ENCODE measurements around the gene HGF. TPM values are rescaled to one million over a fixed set of nuclear protein-coding genes. Genes with fewer than 3 reads are reported as not detected.

The HGF gene
- total and polyA plus RNA-seq, 3 experiments from 2014 or later, result not detected

DNA sequence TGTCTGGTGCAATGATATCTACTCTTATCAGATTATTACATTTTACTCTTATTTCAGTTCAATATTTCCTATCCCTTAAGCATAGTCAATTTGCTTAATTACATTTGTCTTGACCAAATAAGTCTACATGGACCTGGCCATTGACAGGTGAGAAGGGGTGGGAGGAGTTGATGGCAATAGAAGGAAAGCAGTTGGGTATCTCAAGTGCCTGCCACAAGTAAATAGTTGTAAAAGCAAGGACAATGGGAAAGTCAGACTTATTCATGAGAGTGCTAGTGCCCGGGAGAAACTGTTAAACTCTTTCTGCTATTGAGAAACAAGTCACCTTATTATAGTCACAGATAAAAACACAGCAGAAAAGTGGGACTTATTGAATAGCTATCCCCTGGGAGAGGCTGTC lies 32.4 kb upstream of the HGF start:
- Histone ChIP-seq H3K4me3 (ENCODE audit: low read length) (no peak overlapping the region), H3K36me3 (ENCODE audit: insufficient read depth, low read length) (no peaks in the 10 kb centered on the region), H3K27me3 (ENCODE audit: insufficient read depth, low read length, poor library complexity, severe bottlenecking) (no peaks in the 10 kb centered on the region), H3K27ac (ENCODE audit: low read depth, low read length) (no peak overlapping the region), H3K4me1 (ENCODE audit: insufficient read depth, low read length) (no peaks in the 10 kb centered on the region), H3K9me3 (ENCODE audit: low read length) (no peaks in the 10 kb centered on the region)
- Mint-ChIP-seq H3K27me3 (no peaks in the 10 kb centered on the region), H3K4me3 (no peak overlapping the region), H3K27ac (no peak overlapping the region), H3K9me3 (peaks cover 3 to 21% (median 6%) of the 10 kb centered on the region in 5 donors), H3K4me1 (no peaks in the 10 kb centered on the region), H3K36me3 (no peaks in the 10 kb centered on the region)
- CTCF ChIA-PET, result no interaction called here
- DNase-seq, result no peak
- POLR2A ChIA-PET, result no interaction called here

- DNase-seq, result no peak
- Histone ChIP-seq H3K4me1 (ENCODE audit: insufficient read depth, low read length) (no peaks in the 10 kb centered on the region), H3K27me3 (ENCODE audit: insufficient read depth, low read length, poor library complexity, severe bottlenecking) (no peaks in the 10 kb centered on the region), H3K36me3 (ENCODE audit: insufficient read depth, low read length) (no peaks in the 10 kb centered on the region), H3K27ac (ENCODE audit: low read depth, low read length) (no peak overlapping the region), H3K4me3 (ENCODE audit: low read length) (no peak overlapping the region), H3K9me3 (ENCODE audit: low read length) (no peaks in the 10 kb centered on the region)
- Mint-ChIP-seq H3K4me3 (no peak overlapping the region), H3K36me3 (no peaks in the 10 kb centered on the region), H3K27ac (no peak overlapping the region), H3K4me1 (no peaks in the 10 kb centered on the region), H3K27me3 (no peaks in the 10 kb centered on the region), H3K9me3 (peaks cover 3 to 21% (median 6%) of the 10 kb centered on the region in 5 donors)
- POLR2A ChIA-PET, result no interaction called here
- CTCF ChIA-PET, result interaction anchor here (1.1 kb wide), 1 partner anchor 715 kb away, joined by 3 read pairs; no protein-coding TSS in a partner anchor
Observed at GRCh38 chr7:81801532-81801931, 31.7 kb upstream of the HGF start.

- Histone ChIP-seq H3K27ac (ENCODE audit: low read depth, low read length) (no peak overlapping the region), H3K4me3 (ENCODE audit: low read length) (no peak overlapping the region), H3K36me3 (ENCODE audit: insufficient read depth, low read length) (no peaks in the 10 kb centered on the region), H3K9me3 (ENCODE audit: low read length) (no peaks in the 10 kb centered on the region), H3K27me3 (ENCODE audit: insufficient read depth, low read length, poor library complexity, severe bottlenecking) (no peaks in the 10 kb centered on the region), H3K4me1 (ENCODE audit: insufficient read depth, low read length) (no peaks in the 10 kb centered on the region)
- no peaks in the 10 kb centered on the region for H3K4me1 Mint-ChIP-seq
- ChIA-PET POLR2A (no interaction called here), CTCF (no interaction called here)
- H3K36me3 Mint-ChIP-seq, result no peaks in the 10 kb centered on the region
- H3K27ac Mint-ChIP-seq, result no peak overlapping the region
- peaks cover 4 to 29% (median 10%) of the 10 kb centered on the region in 5 donors for H3K9me3 Mint-ChIP-seq
- no peak for DNase-seq
- H3K27me3 Mint-ChIP-seq, result no peaks in the 10 kb centered on the region
- H3K4me3 Mint-ChIP-seq, result no peak overlapping the region
Observed at GRCh38 chr7:81791568-81792518, 22.0 kb upstream of the HGF start.

- Mint-ChIP-seq H3K4me1 (no peaks in the 10 kb centered on the region), H3K36me3 (no peaks in the 10 kb centered on the region), H3K27ac (no peak overlapping the region), H3K4me3 (no peak overlapping the region), H3K9me3 (peaks cover 4 to 29% (median 10%) of the 10 kb centered on the region in 5 donors), H3K27me3 (no peaks in the 10 kb centered on the region)
- Histone ChIP-seq H3K27ac (ENCODE audit: low read depth, low read length) (no peak overlapping the region), H3K36me3 (ENCODE audit: insufficient read depth, low read length) (no peaks in the 10 kb centered on the region), H3K4me3 (ENCODE audit: low read length) (no peak overlapping the region), H3K27me3 (ENCODE audit: insufficient read depth, low read length, poor library complexity, severe bottlenecking) (no peaks in the 10 kb centered on the region), H3K9me3 (ENCODE audit: low read length) (no peaks in the 10 kb centered on the region), H3K4me1 (ENCODE audit: insufficient read depth, low read length) (no peaks in the 10 kb centered on the region)
- CTCF ChIA-PET, result no interaction called here
- DNase-seq, result no peak
- POLR2A ChIA-PET, result no interaction called here
Observed at GRCh38 chr7:81790686-81791085, 20.8 kb upstream of the HGF start.

GRCh38 chr7:81790120-81790500 lies 20.3 kb upstream of the HGF start:
- Mint-ChIP-seq H3K36me3 (no peaks in the 10 kb centered on the region), H3K27ac (no peak overlapping the region), H3K4me3 (no peak overlapping the region), H3K9me3 (peaks cover 4 to 29% (median 10%) of the 10 kb centered on the region in 5 donors), H3K4me1 (no peaks in the 10 kb centered on the region), H3K27me3 (no peaks in the 10 kb centered on the region)
- CTCF ChIA-PET, result no interaction called here
- H3K9me3 ChIP-seq (ENCODE audit: low read length), result no peaks in the 10 kb centered on the region
- no peaks in the 10 kb centered on the region for H3K27me3 ChIP-seq (ENCODE audit: insufficient read depth, low read length, poor library complexity, severe bottlenecking)
- POLR2A ChIA-PET, result no interaction called here
- no peak overlapping the region for H3K4me3 ChIP-seq (ENCODE audit: low read length)
- DNase-seq, result no peak
- no peaks in the 10 kb centered on the region for H3K36me3 ChIP-seq (ENCODE audit: insufficient read depth, low read length)
- H3K4me1 ChIP-seq (ENCODE audit: insufficient read depth, low read length), result no peaks in the 10 kb centered on the region
- H3K27ac ChIP-seq (ENCODE audit: low read depth, low read length), result no peak overlapping the region

DNA sequence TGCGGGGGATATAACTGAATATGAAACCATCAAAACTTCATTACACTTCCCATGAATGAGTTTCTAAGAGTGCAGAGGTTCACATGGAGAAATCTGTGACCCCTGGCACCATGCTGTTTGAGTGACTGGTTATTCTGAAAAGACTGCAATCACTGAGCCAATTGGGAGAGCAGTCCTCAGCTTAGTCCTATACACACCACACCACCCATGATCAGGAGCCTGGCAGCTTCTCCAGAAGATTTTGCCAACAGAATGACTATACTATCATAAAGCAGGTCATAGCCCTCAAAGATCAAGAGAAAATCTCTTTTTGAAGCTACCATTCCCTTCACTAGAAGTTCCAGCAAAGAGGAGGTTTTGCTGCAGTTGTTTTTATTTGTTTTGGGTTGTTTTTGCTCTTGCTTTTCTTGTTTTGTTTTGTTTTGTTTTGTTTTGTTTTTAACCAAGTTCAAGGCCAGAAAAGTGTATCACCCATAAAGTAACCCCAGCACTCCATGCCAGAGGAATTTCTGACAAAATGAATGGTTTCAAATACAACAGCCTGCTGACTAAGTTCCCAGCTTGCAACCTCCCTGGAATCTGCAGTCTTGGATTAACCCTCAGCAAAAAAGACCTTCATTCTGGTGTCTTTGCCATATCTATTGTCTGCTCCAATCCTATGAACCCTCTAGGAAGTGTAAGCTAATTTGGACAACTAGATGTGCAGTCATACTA lies 19.7 kb upstream of the HGF start:
- no peak overlapping the region for H3K27ac ChIP-seq (ENCODE audit: low read depth, low read length)
- H3K4me3 Mint-ChIP-seq, result no peak overlapping the region

GRCh38 chr7:81788246-81788645 lies 18.4 kb upstream of the HGF start:
- H3K9me3 Mint-ChIP-seq, result peaks cover 4 to 21% (median 8%) of the 10 kb centered on the region in 5 donors
- no peak overlapping the region for H3K4me3 Mint-ChIP-seq
- H3K9me3 ChIP-seq (ENCODE audit: low read length), result no peaks in the 10 kb centered on the region
- H3K4me3 ChIP-seq (ENCODE audit: low read length), result no peak overlapping the region
- DNase-seq, result no peak
- H3K4me1 ChIP-seq (ENCODE audit: insufficient read depth, low read length), result no peaks in the 10 kb centered on the region
- no peaks in the 10 kb centered on the region for H3K36me3 ChIP-seq (ENCODE audit: insufficient read depth, low read length)
- H3K4me1 Mint-ChIP-seq, result no peaks in the 10 kb centered on the region
- ChIA-PET POLR2A (no interaction called here), CTCF (no interaction called here)
- H3K27me3 ChIP-seq (ENCODE audit: insufficient read depth, low read length, poor library complexity, severe bottlenecking), result no peaks in the 10 kb centered on the region
- H3K36me3 Mint-ChIP-seq, result no peaks in the 10 kb centered on the region
- H3K27me3 Mint-ChIP-seq, result no peaks in the 10 kb centered on the region
- no peak overlapping the region for H3K27ac ChIP-seq (ENCODE audit: low read depth, low read length)
- H3K27ac Mint-ChIP-seq, result no peak overlapping the region

More for the DNA sequence above, 19.7 kb upstream of the HGF start:
- ChIA-PET CTCF (no interaction called here), POLR2A (no interaction called here)
- Histone ChIP-seq H3K4me3 (ENCODE audit: low read length) (no peak overlapping the region), H3K4me1 (ENCODE audit: insufficient read depth, low read length) (no peaks in the 10 kb centered on the region), H3K27me3 (ENCODE audit: insufficient read depth, low read length, poor library complexity, severe bottlenecking) (no peaks in the 10 kb centered on the region), H3K36me3 (ENCODE audit: insufficient read depth, low read length) (no peaks in the 10 kb centered on the region), H3K9me3 (ENCODE audit: low read length) (no peaks in the 10 kb centered on the region)
- H3K27ac Mint-ChIP-seq, result no peak overlapping the region
- H3K9me3 Mint-ChIP-seq, result peaks cover 4 to 29% (median 8%) of the 10 kb centered on the region in 5 donors
- H3K4me1 Mint-ChIP-seq, result no peaks in the 10 kb centered on the region
- H3K27me3 Mint-ChIP-seq, result no peaks in the 10 kb centered on the region
- DNase-seq, result no peak
- H3K36me3 Mint-ChIP-seq, result no peaks in the 10 kb centered on the region

- peaks cover 0 to 13% (median 2%) of the 10 kb centered on the region in 5 donors for H3K9me3 Mint-ChIP-seq
- no peak overlapping the region for H3K27ac Mint-ChIP-seq
- no peaks in the 10 kb centered on the region for H3K36me3 Mint-ChIP-seq
- Histone ChIP-seq H3K27ac (ENCODE audit: low read depth, low read length) (no peak overlapping the region), H3K27me3 (ENCODE audit: insufficient read depth, low read length, poor library complexity, severe bottlenecking) (no peaks in the 10 kb centered on the region), H3K4me1 (ENCODE audit: insufficient read depth, low read length) (no peaks in the 10 kb centered on the region), H3K4me3 (ENCODE audit: low read length) (no peak overlapping the region), H3K36me3 (ENCODE audit: insufficient read depth, low read length) (no peaks in the 10 kb centered on the region), H3K9me3 (ENCODE audit: low read length) (no peaks in the 10 kb centered on the region)
- CTCF ChIA-PET, result no interaction called here
- no peak overlapping the region for H3K4me3 Mint-ChIP-seq
- POLR2A ChIA-PET, result no interaction called here
- no peaks in the 10 kb centered on the region for H3K4me1 Mint-ChIP-seq
- no peaks in the 10 kb centered on the region for H3K27me3 Mint-ChIP-seq
- no peak for DNase-seq
Observed at GRCh38 chr7:81783818-81784217, 14.0 kb upstream of the HGF start.

All from CD8-positive, alpha-beta memory T cell (primary cell).